Breast epithelium (tissue), 4 donors: ENCODE results near the gene RNLS. TPM values are rescaled to one million over a fixed set of nuclear protein-coding genes. Genes with fewer than 3 reads are reported as not detected.

Experiments
- DNase-seq, 2 donors: peaks; one replicate each; pipeline ENCODE4 v3.0.0-alpha.2; 2019; ENCODE audit warnings: low spot score in 2 of 2
- H3K27ac ChIP-seq, 2 donors: fragments of 200-600 bp; sonication (generic) in 1 of 2; one replicate each; pipeline ENCODE4 v1.5.1; 2016 to 2019; ENCODE audit warnings: mild to moderate bottlenecking in 1 of 2
- H3K27me3 ChIP-seq, 2 donors: fragments of 200-600 bp; sonication (generic) in 1 of 2; one replicate each; pipeline versions ENCODE4 v1.5.1 to v1.6.0; 2017 to 2019; ENCODE audit warnings: control low read depth in 1 of 2, mild to moderate bottlenecking in 1 of 2
- H3K36me3 ChIP-seq: fragments of 200-600 bp; one replicate; pipeline ENCODE4 v1.5.1; 2019
- H3K4me1 ChIP-seq, 2 donors: fragments of 200-600 bp; sonication (generic); one replicate each; pipeline ENCODE4 v1.5.1; 2016 to 2019; ENCODE audit warnings: control low read depth in 1 of 2
- H3K4me3 ChIP-seq, 3 donors: fragments of 200-600 bp; sonication (generic); 1 replicate in 2 of 3; 2 replicates in 1 of 3; pipeline ENCODE4 v1.5.1; 2016 to 2019; ENCODE audit warnings: mild to moderate bottlenecking in 3 of 3, moderate library complexity in 2 of 3
- H3K9me3 ChIP-seq, 2 donors: fragments of 200-600 bp; sonication (generic) in 1 of 2; one replicate each; pipeline ENCODE4 v1.5.1; 2016 to 2019; ENCODE audit warnings: control low read depth in 1 of 2
- CTCF ChIP-seq, 3 donors: fragments of 450-650 bp; IDR thresholded peaks; one replicate each; pipeline ENCODE4 v1.5.1; 2016 to 2017; ENCODE audit warnings: antibody characterized with exemption in 3 of 3, mild to moderate bottlenecking in 3 of 3, moderate library complexity in 3 of 3
- POLR2A ChIP-seq: fragments of 450-650 bp; IDR thresholded peaks from one replicate; pipeline ENCODE4 v1.6.1; 2016; ENCODE audit warnings: antibody characterized with exemption, mild to moderate bottlenecking, moderate library complexity
- POLR2AphosphoS5 ChIP-seq, 3 donors: sonication (generic); formaldehyde crosslinking; IDR thresholded peaks; one replicate each; pipeline ENCODE4 v1.6.1; 2017; ENCODE audit warnings: antibody characterized with exemption in 3 of 3
- intact Hi-C: fragments of 100-400 bp; cut with DNase I; formaldehyde crosslinking; loops from one replicate; pipeline ENCODE4 v1.15.1; 2023; ENCODE audit warnings: low total_unique reads
- total RNA-seq, 3 donors: library from RNA; depleted of rRNA; stranded (reverse); fragments of >200 nt; gene quantifications; one replicate each; pipeline ENCODE4 v1.1.0, GENCODE V29; 2016

RNLS gene
- total RNA-seq, 3 donors from 2014 or later, result 27.9 to 32.1 (median 29.1) TPM

GRCh38 chr10:88525371-88526069 is 57.6 kb downstream of the RNLS start:
- Histone ChIP-seq H3K9me3 (no peaks in the 10 kb centered on the region), H3K4me1 (peaks cover 0 to 8% of the 10 kb centered on the region in 2 donors), H3K4me3 (no peak overlapping the region), H3K27me3 (no peaks in the 10 kb centered on the region), H3K36me3 (no peaks in the 10 kb centered on the region), H3K27ac (no peak overlapping the region)
- intact Hi-C loops, result no loop called here
- no peak for DNase-seq
- TF ChIP-seq POLR2AphosphoS5 (IDR thresholded peaks at IDR 0.05), result no peak
- TF ChIP-seq POLR2A, result no peak
- TF ChIP-seq CTCF (IDR thresholded peaks at IDR 0.05), result no peak

DNA sequence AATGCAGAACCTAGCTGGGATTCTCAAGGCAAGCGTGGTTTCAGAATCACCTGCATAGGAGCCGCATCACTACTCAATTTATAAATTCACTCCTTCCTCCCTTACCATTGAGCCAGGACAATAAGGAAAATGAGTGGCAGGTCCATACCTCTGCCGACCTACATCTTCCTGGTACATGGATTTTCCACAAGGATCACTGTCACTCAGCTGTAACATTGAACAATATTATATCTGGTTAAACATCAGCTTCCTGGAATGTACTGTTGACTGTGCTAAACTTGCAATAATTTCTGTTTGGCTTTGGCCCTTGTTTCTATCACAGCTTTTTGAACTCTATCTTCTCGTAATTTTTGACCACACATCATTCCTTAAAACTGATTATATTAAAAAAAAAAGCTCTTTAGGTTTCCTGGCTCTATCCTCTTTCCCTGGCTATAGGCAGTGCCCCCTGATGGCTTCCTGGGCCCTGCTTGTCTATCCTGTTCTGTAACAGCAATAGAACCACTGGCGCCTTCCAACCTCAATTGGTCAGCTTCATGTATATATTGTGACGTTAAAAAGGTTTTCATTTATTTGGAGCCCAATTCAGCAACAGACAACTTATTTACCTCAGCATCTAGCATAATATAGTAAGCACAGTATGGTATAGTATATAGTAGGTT is 59.2 kb downstream of the RNLS start:
- H3K27ac ChIP-seq, result no peak overlapping the region
- H3K36me3 ChIP-seq, result no peaks in the 10 kb centered on the region
- no peak for TF ChIP-seq POLR2A
- TF ChIP-seq CTCF (IDR thresholded peaks at IDR 0.05), result no peak
- TF ChIP-seq POLR2AphosphoS5 (IDR thresholded peaks at IDR 0.05), result no peak
- H3K27me3 ChIP-seq, result no peaks in the 10 kb centered on the region
- no peak overlapping the region for H3K4me3 ChIP-seq
- H3K9me3 ChIP-seq, result no peaks in the 10 kb centered on the region
- peaks cover 0 to 8% of the 10 kb centered on the region in 2 donors for H3K4me1 ChIP-seq
- intact Hi-C loops, result no loop called here
- no peak for DNase-seq

- no peak overlapping the region for H3K27ac ChIP-seq
- no peak for TF ChIP-seq POLR2A
- TF ChIP-seq POLR2AphosphoS5 (IDR thresholded peaks at IDR 0.05), result no peak
- no peak for TF ChIP-seq CTCF (IDR thresholded peaks at IDR 0.05)
- intact Hi-C loops, result no loop called here
- H3K4me1 ChIP-seq, result peaks cover 0 to 8% of the 10 kb centered on the region in 2 donors
- H3K36me3 ChIP-seq, result no peaks in the 10 kb centered on the region
- no peak overlapping the region for H3K4me3 ChIP-seq
- H3K27me3 ChIP-seq, result no peaks in the 10 kb centered on the region
- DNase-seq, result no peak
- no peaks in the 10 kb centered on the region for H3K9me3 ChIP-seq
Measured at GRCh38 chr10:88522715-88523114, 60.4 kb downstream of the RNLS start.

GRCh38 chr10:88521791-88522190 is 61.3 kb downstream of the RNLS start:
- TF ChIP-seq POLR2A (no peak), CTCF (IDR thresholded peaks at IDR 0.05) (no peak), POLR2AphosphoS5 (IDR thresholded peaks at IDR 0.05) (no peak)
- Histone ChIP-seq H3K9me3 (no peaks in the 10 kb centered on the region), H3K4me1 (peaks cover 0 to 8% of the 10 kb centered on the region in 2 donors), H3K36me3 (no peaks in the 10 kb centered on the region), H3K27me3 (no peaks in the 10 kb centered on the region), H3K27ac (no peak overlapping the region), H3K4me3 (no peak overlapping the region)
- DNase-seq, result peak in 1 of 2 donors; percentile 29
- intact Hi-C loops, result no loop called here

- no peaks in the 10 kb centered on the region for H3K36me3 ChIP-seq
- no peak for DNase-seq
- no peak overlapping the region for H3K27ac ChIP-seq
- H3K4me1 ChIP-seq, result no peaks in the 10 kb centered on the region
- H3K9me3 ChIP-seq, result no peaks in the 10 kb centered on the region
- intact Hi-C loops, result no loop called here
- H3K4me3 ChIP-seq, result no peak overlapping the region
- no peaks in the 10 kb centered on the region for H3K27me3 ChIP-seq
- no peak for TF ChIP-seq POLR2A
- TF ChIP-seq POLR2AphosphoS5 (IDR thresholded peaks at IDR 0.05), result no peak
- no peak for TF ChIP-seq CTCF (IDR thresholded peaks at IDR 0.05)
Measured at GRCh38 chr10:88515235-88515634, 67.9 kb downstream of the RNLS start.
